Measurements from ENCODE around the gene INPP5E.

- TF ChIP-seq, protein P1, sequence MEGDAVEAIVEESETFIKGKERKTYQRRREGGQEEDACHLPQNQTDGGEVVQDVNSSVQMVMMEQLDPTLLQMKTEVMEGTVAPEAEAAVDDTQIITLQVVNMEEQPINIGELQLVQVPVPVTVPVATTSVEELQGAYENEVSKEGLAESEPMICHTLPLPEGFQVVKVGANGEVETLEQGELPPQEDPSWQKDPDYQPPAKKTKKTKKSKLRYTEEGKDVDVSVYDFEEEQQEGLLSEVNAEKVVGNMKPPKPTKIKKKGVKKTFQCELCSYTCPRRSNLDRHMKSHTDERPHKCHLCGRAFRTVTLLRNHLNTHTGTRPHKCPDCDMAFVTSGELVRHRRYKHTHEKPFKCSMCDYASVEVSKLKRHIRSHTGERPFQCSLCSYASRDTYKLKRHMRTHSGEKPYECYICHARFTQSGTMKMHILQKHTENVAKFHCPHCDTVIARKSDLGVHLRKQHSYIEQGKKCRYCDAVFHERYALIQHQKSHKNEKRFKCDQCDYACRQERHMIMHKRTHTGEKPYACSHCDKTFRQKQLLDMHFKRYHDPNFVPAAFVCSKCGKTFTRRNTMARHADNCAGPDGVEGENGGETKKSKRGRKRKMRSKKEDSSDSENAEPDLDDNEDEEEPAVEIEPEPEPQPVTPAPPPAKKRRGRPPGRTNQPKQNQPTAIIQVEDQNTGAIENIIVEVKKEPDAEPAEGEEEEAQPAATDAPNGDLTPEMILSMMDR (IDR thresholded peaks at IDR 0.05): no peak
- TF ChIP-seq ZFX (IDR thresholded peaks at IDR 0.05; ENCODE audit: borderline replicate concordance): no peak
These were observed 42.6 kb upstream of the INPP5E start for GRCh38 chr9:136482046-136482792.
